ENCODE results near the gene RAD51B. TPM values are rescaled to one million over a fixed set of nuclear protein-coding genes. Genes with fewer than 3 reads are reported as not detected.
A peak's percentile ranks its signal among the peaks of the same experiment; 100 is the strongest.

Gene RAD51B
- total and polyA plus RNA-seq, 2 of the 13 experiments (the other 11 are each of a cell fraction or from before 2014, with no cell fraction given), result 7.0 to 9.5 TPM

DNA sequence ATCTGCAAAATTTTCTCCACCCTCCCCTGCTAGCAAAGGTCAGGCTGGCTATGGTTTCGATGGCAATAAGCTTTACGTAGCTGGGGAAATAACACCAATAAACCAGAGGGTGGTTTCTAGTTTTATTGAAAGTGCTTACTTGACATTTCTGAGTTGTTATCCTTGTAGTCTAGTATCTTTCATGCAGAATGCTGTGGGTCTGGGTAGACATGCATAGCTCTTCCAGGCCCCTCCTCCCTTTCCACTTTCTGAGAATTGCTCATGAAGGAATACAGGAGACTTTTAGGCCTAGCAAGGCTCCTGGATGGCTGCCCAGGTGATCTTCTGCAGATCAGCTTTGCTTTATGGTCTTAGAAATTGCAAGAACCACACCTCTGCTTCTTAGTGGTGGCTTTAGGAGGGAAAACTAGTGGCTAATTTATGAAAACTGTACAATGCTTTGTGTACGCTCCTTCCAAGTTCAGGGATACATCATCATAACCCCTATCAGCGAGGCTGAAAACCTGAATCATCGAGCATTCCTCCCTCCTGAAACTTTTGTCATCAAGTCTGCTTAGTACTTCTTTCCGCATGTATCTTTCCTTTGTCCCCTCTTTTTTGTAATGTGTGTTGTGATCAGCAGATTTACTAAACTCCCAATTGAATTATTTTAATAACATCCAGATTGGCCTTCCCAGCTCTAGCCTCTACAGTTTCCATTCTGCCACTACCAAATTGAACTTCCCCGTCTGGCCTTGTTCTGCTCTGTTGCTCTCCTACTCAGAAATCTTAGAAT is 473.0 kb downstream of the RAD51B start:
- Histone ChIP-seq H3K27me3 (ENCODE audit: control insufficient read depth in 1 of 2, insufficient read depth in 2 of 2, low read length in 2 of 2) (no peaks in the 10 kb centered on the region), H3K9ac (ENCODE audit: insufficient read depth, low read depth, low read length) (no peak overlapping the region), H3K36me3 (replicated peaks in 1 of 2; ENCODE audit: control insufficient read depth in 1 of 2, insufficient read depth in 2 of 2, low read length in 2 of 2) (no peaks in the 10 kb centered on the region), H3K4me1 (ENCODE audit: insufficient read depth, low read length) (peaks cover 63% of the 10 kb centered on the region), H2AFZ (ENCODE audit: low read length) (no peak overlapping the region), H3K9me3 (ENCODE audit: low read length) (no peaks in the 10 kb centered on the region), H3K4me2 (ENCODE audit: low read depth, low read length) (no peak overlapping the region), H4K20me1 (ENCODE audit: insufficient read depth, low read length) (no peaks in the 10 kb centered on the region), H3K4me3 (replicated peaks in 1 of 3; ENCODE audit: insufficient read depth in 1 of 3, low read depth in 2 of 3, low read length in 3 of 3) (no peak overlapping the region), H3K79me2 (ENCODE audit: insufficient read depth, low read length) (no peaks in the 10 kb centered on the region), H3K27ac (ENCODE audit: extremely low read length, insufficient read depth, low read length) (no peak overlapping the region)
- in situ Hi-C loops (cut with HindIII; ENCODE audit: extremely low pct_ligation_motif_present, low pct_unique_long_range_greater_than_20kb) (no loop called here), intact Hi-C loops (cut with micrococcal nuclease; ENCODE audit: unreplicated experiment) (loop anchor here (10.0 kb wide), 1 partner anchor 172 kb away; no protein-coding TSS in a partner anchor)
- ChIA-PET POLR2A (interaction anchor here (1.1 to 1.8 kb wide), 2 partner anchors 14 to 500 kb away, joined by 6 read pairs; partner anchors contain the start of gene ZFP36L1), CTCF (ENCODE audit: low intra/inter-chr PET ratio, low total read pairs) (no interaction called here)
- no peak for ATAC-seq
- no peak for FAIRE-seq
- 97% methylated on average over 7 of the region's 7 CpGs for WGBS (ENCODE audit: low lambda C conversion rate)
- peak; percentile 88 to 93 for TF ChIP-seq MAFK (conservative IDR thresholded peaks at IDR 0.05 in 1 of 2, IDR thresholded peaks at IDR 0.05 in 1 of 2; ENCODE audit: low read length in 2 of 2)
- TF ChIP-seq MAFF (IDR thresholded peaks at IDR 0.05; ENCODE audit: low read depth, low read length), result peak; percentile 89
- TF ChIP-seq KLF12 (CRISPR knock-in tag; IDR thresholded peaks at IDR 0.05; ENCODE audit: borderline replicate concordance), result no peak
- TF ChIP-seq HMG20A (CRISPR knock-in tag; IDR thresholded peaks at IDR 0.05; ENCODE audit: borderline replicate concordance), result no peak
- no peak for TF ChIP-seq PTBP1 (IDR thresholded peaks at IDR 0.05; ENCODE audit: low read depth, low read length, poor library complexity, severe bottlenecking)
- TF ChIP-seq TEAD3 (CRISPR knock-in tag; optimal IDR thresholded peaks at IDR 0.05; ENCODE audit: borderline replicate concordance), result no peak
- TF ChIP-seq, protein P1, sequence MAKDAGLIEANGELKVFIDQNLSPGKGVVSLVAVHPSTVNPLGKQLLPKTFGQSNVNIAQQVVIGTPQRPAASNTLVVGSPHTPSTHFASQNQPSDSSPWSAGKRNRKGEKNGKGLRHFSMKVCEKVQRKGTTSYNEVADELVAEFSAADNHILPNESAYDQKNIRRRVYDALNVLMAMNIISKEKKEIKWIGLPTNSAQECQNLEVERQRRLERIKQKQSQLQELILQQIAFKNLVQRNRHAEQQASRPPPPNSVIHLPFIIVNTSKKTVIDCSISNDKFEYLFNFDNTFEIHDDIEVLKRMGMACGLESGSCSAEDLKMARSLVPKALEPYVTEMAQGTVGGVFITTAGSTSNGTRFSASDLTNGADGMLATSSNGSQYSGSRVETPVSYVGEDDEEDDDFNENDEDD (CRISPR knock-in tag; IDR thresholded peaks at IDR 0.05; ENCODE audit: borderline replicate concordance), result no peak
- BruUV-seq (replicated peaks), result no TSS peak
- DNase-seq (ENCODE audit: low spot score), result no peak

Data from HepG2 (cell line).